Measurements from ENCODE around the gene HPCAL1. TPM values are rescaled to one million over a fixed set of nuclear protein-coding genes. Genes with fewer than 3 reads are reported as not detected.

Gene HPCAL1
- total RNA-seq, 3 donors from 2014 or later, result 42.0 to 98.1 (median 47.7) TPM

DNA sequence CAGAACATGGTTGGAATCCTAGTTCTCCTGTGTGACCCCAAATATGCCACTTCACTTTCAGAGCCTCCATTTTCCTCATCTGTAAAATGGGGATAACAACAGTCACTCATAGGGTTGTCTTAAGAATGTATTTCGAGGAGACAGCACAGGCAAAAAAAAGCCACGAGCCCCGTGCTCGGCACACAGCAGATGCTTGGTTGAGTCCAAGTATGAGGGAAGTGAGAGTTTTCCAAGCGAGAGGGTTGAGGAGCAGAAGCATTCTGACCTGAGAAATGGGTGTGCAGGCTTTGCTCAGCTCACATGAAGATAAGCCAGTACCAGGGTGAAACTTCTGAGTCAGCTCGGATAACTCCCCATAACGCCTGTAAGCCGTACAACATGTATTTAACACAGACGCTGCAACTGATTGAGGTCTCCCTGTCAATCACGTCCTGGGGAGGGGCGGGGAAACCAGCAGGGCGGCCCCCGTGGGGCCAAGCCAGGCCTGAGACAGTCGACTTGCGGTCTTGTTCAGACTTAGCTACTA is 168.4 kb downstream of the HPCAL1 start:
- no peaks in the 10 kb centered on the region for H3K36me3 ChIP-seq (ENCODE audit: low read depth)
- ATAC-seq (no peak), DNase-seq (no peak)

DNA sequence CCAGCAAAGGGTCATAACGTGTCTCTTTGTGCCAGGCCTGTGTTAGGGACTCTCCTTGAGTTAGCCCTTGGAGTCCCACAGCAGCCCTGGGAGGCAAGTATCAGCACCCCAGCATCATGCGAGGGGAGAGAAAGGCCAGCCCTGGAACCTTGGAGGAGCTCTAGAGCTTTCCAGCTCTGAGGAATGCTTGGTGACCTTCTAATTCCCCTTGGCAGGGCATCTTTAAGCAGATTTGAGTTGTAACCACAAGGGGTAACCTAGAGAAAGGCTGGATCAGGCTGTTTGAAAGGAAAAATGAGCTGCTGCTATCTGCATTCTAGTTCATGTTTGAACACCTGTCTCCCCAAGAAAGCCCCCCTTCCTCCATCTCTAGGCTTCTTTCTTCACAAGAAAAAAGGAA is 169.3 kb downstream of the HPCAL1 start:
- Histone ChIP-seq H3K36me3 (ENCODE audit: low read depth) (no peaks in the 10 kb centered on the region), H3K9me3 (no peaks in the 10 kb centered on the region), H3K4me3 (no peak overlapping the region), H3K4me1 (ENCODE audit: low read depth) (no peaks in the 10 kb centered on the region)
- intact Hi-C loops (cut with DNase I, micrococcal nuclease), result no loop called here
- DNase-seq, result no peak
- TF ChIP-seq, protein P1, sequence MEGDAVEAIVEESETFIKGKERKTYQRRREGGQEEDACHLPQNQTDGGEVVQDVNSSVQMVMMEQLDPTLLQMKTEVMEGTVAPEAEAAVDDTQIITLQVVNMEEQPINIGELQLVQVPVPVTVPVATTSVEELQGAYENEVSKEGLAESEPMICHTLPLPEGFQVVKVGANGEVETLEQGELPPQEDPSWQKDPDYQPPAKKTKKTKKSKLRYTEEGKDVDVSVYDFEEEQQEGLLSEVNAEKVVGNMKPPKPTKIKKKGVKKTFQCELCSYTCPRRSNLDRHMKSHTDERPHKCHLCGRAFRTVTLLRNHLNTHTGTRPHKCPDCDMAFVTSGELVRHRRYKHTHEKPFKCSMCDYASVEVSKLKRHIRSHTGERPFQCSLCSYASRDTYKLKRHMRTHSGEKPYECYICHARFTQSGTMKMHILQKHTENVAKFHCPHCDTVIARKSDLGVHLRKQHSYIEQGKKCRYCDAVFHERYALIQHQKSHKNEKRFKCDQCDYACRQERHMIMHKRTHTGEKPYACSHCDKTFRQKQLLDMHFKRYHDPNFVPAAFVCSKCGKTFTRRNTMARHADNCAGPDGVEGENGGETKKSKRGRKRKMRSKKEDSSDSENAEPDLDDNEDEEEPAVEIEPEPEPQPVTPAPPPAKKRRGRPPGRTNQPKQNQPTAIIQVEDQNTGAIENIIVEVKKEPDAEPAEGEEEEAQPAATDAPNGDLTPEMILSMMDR (IDR thresholded peaks at IDR 0.05), result no peak
- ATAC-seq, result no peak

More for the DNA sequence above, 168.4 kb downstream of the HPCAL1 start:
- Histone ChIP-seq H3K9me3 (no peaks in the 10 kb centered on the region), H3K4me3 (no peak overlapping the region), H3K4me1 (ENCODE audit: low read depth) (no peaks in the 10 kb centered on the region)
- intact Hi-C loops (cut with DNase I, micrococcal nuclease), result no loop called here
- TF ChIP-seq, protein P1 (IDR thresholded peaks at IDR 0.05), result no peak

DNA sequence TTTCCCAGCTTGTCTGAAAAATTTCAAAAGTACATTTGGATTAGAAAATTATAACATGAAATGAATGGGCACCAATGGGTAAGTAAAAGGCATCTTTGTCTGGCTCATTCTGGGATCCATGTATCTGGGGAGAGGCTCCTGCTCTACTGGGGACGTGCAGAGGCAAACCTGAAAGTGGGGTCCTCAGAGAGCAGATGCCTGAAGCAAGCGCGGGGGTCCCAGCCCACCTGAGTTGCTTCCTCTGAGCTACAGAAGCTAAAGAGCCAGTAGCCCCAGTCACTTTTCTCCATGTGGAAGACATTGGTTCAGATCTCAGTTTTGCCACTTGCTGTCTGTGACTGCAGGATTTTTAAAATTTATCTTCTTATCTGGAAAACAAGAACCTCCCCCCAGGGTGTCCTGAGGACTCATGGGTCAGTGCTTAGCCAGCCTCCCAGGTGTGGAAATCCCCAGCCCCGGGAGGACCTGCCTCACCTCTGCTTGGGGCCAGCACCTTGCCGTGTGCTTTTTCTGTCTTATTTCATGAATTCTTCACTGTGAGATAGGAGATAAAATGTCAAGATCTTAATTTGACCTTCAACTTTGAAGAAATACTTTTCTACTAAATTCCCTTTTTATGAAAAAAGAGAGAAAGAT is 170.5 kb downstream of the HPCAL1 start:
- Histone ChIP-seq H3K4me3 (no peak overlapping the region), H3K9me3 (no peaks in the 10 kb centered on the region), H3K4me1 (ENCODE audit: low read depth) (no peaks in the 10 kb centered on the region), H3K36me3 (ENCODE audit: low read depth) (no peaks in the 10 kb centered on the region)
- TF ChIP-seq, protein P1 (IDR thresholded peaks at IDR 0.05), result no peak
- no peak for ATAC-seq
- intact Hi-C loops (cut with DNase I, micrococcal nuclease), result no loop called here
- no peak for DNase-seq

DNA sequence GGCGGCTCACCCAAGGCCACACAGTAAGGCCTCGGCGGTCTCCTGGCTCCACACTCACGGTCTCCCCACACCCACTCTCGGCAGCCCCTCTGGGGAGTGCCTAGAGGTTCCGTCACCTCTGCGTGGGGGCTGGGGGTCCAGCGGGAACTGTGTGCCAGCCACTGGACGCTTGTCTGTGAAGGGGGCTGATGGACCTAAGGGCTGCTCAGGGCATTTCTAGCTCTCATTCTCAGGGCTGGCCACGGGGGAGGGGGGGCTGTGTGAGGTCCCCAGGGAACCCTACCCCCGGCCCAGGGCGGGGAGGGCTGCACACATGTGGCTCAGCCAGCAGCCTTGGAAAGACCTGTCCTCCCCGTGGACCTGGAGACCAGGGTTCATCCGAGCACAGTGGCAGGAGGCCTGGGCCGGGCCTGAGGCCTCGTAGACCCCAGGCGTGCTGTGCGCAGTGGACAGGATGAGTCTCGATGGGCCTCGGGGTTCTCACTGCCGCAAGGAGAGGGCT is 172.6 kb downstream of the HPCAL1 start:
- Histone ChIP-seq H3K9me3 (no peaks in the 10 kb centered on the region), H3K4me3 (no peak overlapping the region), H3K36me3 (ENCODE audit: low read depth) (no peaks in the 10 kb centered on the region), H3K4me1 (ENCODE audit: low read depth) (peaks cover 4% of the 10 kb centered on the region)
- ATAC-seq (no peak), DNase-seq (no peak)
- TF ChIP-seq, protein P1 (IDR thresholded peaks at IDR 0.05), result no peak
- intact Hi-C loops (cut with DNase I, micrococcal nuclease), result no loop called here

DNA sequence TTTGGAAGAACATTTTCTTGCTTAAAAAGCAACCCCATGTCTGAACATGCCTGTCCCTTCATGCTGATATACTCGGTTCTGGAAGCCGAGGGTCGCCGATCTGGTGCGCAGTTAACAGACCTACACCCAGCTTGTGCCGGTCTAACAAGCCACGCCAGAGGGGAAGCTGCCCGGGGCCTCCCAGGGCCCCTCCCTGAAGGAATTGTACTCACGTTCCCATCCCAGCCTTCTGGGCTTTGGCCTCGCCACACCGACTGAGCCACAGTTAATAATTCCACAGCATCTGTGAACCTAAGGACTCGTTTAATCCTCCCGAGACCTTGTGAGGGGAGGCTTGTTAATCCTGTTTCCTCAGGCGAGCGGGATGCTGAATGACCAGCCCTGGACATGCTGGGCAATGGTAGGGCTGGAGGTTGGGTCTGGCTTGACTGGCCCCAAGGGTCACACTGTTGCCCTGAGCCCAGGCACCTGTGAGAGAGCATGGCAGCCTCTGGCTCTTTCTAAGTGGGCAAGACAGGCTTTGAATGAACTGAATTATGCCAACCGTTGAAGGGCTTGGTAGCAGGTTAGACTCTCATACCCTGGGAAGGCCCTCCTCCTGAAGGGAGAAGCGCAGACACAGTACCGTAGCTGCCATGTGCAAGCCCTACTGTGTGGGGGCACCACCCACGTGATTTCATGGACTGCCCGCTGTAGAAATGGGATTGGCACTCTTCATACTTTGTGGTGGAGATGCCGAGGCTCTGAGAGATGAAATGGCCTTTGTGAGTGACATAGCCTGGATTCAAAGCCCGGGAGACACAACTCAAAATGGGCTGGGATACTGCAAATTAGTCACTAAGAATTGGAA is 173.3 kb downstream of the HPCAL1 start:
- TF ChIP-seq, protein P1 (IDR thresholded peaks at IDR 0.05), result no peak
- intact Hi-C loops (cut with DNase I, micrococcal nuclease), result no loop called here
- no peak overlapping the region for H3K4me3 ChIP-seq
- H3K9me3 ChIP-seq, result no peaks in the 10 kb centered on the region
- H3K4me1 ChIP-seq (ENCODE audit: low read depth), result peaks cover 4% of the 10 kb centered on the region
- no peak for DNase-seq
- H3K36me3 ChIP-seq (ENCODE audit: low read depth), result no peaks in the 10 kb centered on the region
- no peak for ATAC-seq
